ENCODE data around the gene ZSCAN5C.
"Not testable (repeated sequence)": the region's sequence is repeated elsewhere in the genome, so short reads cannot be mapped to it uniquely, and the experiment has no call there.

The ZSCAN5C gene

GRCh38 chr19:56191711-56192110 is 10.4 kb upstream of the ZSCAN5C start:
- no peak for DNase-seq (ENCODE audit: low read depth in 1 of 2, low spot score in 1 of 2)

GRCh38 chr19:56193981-56194640 is 8.0 kb upstream of the ZSCAN5C start:
- no peak for DNase-seq (ENCODE audit: low read depth in 1 of 2, low spot score in 1 of 2)

- DNase-seq (ENCODE audit: low read depth in 1 of 2, low spot score in 1 of 2), result not testable (repeated sequence)
These were observed 4.4 kb upstream of the ZSCAN5C start, which contains the start of gene ZSCAN5B for GRCh38 chr19:56197646-56198045. ZSCAN5B (minus strand) TSS chr19:56197783; CDS start chr19:56193052, 4,731 bp downstream.

GRCh38 chr19:56199687-56200086 is 2.4 kb upstream of the ZSCAN5C start:
- DNase-seq (ENCODE audit: low read depth in 1 of 2, low spot score in 1 of 2), result no peak

GRCh38 chr19:56207581-56207980 is 5.5 kb downstream of the ZSCAN5C start:
- DNase-seq (ENCODE audit: low read depth in 1 of 2, low spot score in 1 of 2), result not testable (repeated sequence)

GRCh38 chr19:56209091-56209490 is 7.0 kb downstream of the ZSCAN5C start:
- no peak for DNase-seq (ENCODE audit: low read depth in 1 of 2, low spot score in 1 of 2)

- DNase-seq (ENCODE audit: low read depth in 1 of 2, low spot score in 1 of 2), result not testable (repeated sequence)
These were observed 8.0 kb downstream of the ZSCAN5C start for GRCh38 chr19:56210036-56210435.

GRCh38 chr19:56211718-56212117 is 9.6 kb downstream of the ZSCAN5C start:
- no peak for DNase-seq (ENCODE audit: low read depth in 1 of 2, low spot score in 1 of 2)

- no peak for DNase-seq (ENCODE audit: low read depth in 1 of 2, low spot score in 1 of 2)
These were observed 15.2 kb downstream of the ZSCAN5C start for GRCh38 chr19:56217039-56217949.

GRCh38 chr19:56218961-56219360 is 16.9 kb downstream of the ZSCAN5C start:
- no peak for DNase-seq (ENCODE audit: low read depth in 1 of 2, low spot score in 1 of 2)

GRCh38 chr19:56221442-56221841 is 19.4 kb downstream of the ZSCAN5C start:
- not testable (repeated sequence) for DNase-seq (ENCODE audit: low read depth in 1 of 2, low spot score in 1 of 2)

GRCh38 chr19:56221851-56222250 is 19.8 kb downstream of the ZSCAN5C start:
- no peak for DNase-seq (ENCODE audit: low read depth in 1 of 2, low spot score in 1 of 2)

- DNase-seq (ENCODE audit: low read depth in 1 of 2, low spot score in 1 of 2), result no peak
These were observed 20.8 kb downstream of the ZSCAN5C start for GRCh38 chr19:56222901-56223300.

- no peak for DNase-seq (ENCODE audit: low read depth in 1 of 2, low spot score in 1 of 2)
These were observed 21.4 kb downstream of the ZSCAN5C start for GRCh38 chr19:56223481-56223880.

GRCh38 chr19:56245121-56245740 is 43.2 kb downstream of the ZSCAN5C start:
- DNase-seq (ENCODE audit: low read depth in 1 of 2, low spot score in 1 of 2), result no peak

- not testable (repeated sequence) for DNase-seq (ENCODE audit: low read depth in 1 of 2, low spot score in 1 of 2)
These were observed 43.7 kb downstream of the ZSCAN5C start for GRCh38 chr19:56245764-56246163.

- DNase-seq (ENCODE audit: low read depth in 1 of 2, low spot score in 1 of 2), result not testable (repeated sequence)
These were observed 46.8 kb downstream of the ZSCAN5C start for GRCh38 chr19:56248736-56249338.

- peak; percentile 55 to 60 for DNase-seq (ENCODE audit: low read depth in 1 of 2, low spot score in 1 of 2)
These were observed 50.8 kb downstream of the ZSCAN5C start for GRCh38 chr19:56252699-56253422.

- peak in 1 of 2 donors; percentile 3 for DNase-seq (ENCODE audit: low read depth in 1 of 2, low spot score in 1 of 2)
These were observed 51.7 kb downstream of the ZSCAN5C start for GRCh38 chr19:56253737-56254136.

GRCh38 chr19:56258272-56258671 is 56.2 kb downstream of the ZSCAN5C start:
- no peak for DNase-seq (ENCODE audit: low read depth in 1 of 2, low spot score in 1 of 2)

All from activated CD4-positive, alpha-beta T cell treated with anti-CD3 and anti-CD28 coated beads, Interleukin-2, amount 50 U/mL, for 24 hours (primary cell).